NCI-H524 (cell line): ENCODE data around the gene FCRL6.

ENCODE experiments used
- DNase-seq, 2 experiments: peaks; one replicate each; lab custom pipeline; 2025; lab: John Stamatoyannopoulos, UW

Gene FCRL6

GRCh38 chr1:159835356-159835755 is 33.2 kb downstream of the FCRL6 start:
- DNase-seq = no peak

- no peak for DNase-seq
Measured at GRCh38 chr1:159835862-159836525, 33.8 kb downstream of the FCRL6 start.

- no peak for DNase-seq
Measured at GRCh38 chr1:159838715-159839114, 36.6 kb downstream of the FCRL6 start.

DNA sequence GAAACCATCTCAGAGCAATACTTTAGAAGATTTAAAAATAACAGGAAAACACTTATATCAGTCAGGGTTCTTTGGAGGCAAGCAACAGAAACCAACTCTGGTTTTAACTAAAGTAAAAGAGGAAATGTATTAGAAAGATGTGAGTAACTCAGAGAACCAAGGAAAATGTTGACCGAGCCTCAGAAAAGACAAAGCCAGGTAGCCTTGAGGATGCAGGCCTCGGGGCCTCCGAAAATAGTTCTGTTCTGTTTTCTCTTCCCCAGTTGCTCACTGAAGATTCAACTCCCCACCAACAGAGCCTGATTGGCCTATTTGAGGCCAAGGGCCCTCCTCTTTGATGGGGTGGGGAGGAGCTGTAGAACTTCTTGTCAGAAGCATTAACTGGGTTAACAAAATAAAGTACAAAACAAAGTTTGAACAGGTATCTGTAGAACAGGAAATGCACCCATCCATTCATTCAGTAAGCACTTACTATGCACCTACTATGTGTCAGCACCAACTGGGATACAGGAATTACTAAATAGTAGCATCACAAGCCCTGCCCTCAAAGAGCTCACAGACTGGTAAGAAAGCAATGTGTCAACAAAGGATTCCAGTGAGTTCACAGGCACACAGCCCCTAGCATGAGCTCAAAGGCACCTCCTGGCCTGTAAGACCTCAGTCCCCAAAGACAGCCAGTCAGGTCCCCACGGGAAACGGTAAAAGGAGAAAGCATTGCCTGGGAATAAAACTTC is 37.1 kb downstream of the FCRL6 start:
- DNase-seq = no peak

- DNase-seq = no peak
Measured at GRCh38 chr1:159841749-159842148, 39.6 kb downstream of the FCRL6 start.

DNA sequence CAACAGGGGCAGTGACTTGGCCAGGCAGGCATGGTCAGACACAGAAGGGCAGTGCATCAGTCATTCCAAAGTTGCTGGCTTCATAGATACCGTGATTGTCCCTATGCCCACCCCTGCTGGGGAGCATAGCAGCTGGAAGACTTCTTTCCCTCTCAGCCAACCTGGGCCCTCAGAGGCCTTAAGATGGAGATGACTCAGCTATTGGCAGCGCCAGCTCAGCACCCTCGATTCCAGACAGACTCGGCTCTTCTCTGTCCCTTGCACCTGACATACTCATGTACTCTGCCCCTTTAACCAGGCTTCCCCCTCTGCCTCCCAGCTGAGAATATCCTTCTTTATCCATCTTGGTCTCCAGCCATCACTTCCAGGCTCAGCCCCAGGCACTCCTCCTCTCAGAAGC is 41.3 kb downstream of the FCRL6 start:
- no peak for DNase-seq

- DNase-seq = no peak
Measured at GRCh38 chr1:159845751-159846629, 43.8 kb downstream of the FCRL6 start.

DNA sequence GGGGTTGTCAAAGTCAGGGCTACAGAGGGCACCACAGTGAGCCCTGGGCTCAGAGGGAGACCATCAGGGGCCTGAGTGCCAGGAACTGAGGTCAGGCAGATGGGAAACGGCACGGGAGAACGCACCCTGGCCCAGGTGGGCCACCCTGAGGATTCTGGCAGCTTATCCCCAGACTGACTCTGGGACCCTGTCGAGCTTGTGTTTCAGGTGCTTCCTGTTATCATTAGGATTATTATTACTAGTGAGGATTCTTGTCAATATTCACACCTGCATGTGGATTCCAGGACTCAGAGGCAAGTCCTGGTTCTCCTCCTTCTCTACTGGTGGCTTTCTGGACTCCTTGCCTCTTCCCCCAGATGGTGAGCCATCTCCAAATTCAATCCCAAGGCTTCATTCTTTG is 45.1 kb downstream of the FCRL6 start:
- DNase-seq = no peak

DNA sequence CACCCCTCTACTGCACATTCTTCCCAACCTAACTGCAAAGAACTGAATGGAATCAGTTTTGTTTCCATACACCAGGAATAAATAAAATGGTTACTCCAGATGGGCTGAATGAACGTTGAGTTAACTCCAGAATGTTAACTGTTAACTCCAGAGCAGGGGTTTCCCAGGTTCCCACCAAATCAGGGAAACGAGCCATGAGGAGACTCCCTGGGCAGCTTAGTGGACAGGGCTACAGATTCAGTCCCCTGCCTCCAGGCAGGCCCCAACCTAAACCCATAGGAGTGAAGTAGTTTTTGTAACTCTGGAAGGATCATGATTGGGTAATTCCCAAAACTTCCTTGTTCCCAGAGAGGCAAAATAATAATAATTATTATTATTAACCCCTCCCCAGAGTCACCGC is 46.2 kb downstream of the FCRL6 start:
- DNase-seq = no peak

- DNase-seq = no peak
Measured at GRCh38 chr1:159849626-159850366, 47.6 kb downstream of the FCRL6 start.

DNA sequence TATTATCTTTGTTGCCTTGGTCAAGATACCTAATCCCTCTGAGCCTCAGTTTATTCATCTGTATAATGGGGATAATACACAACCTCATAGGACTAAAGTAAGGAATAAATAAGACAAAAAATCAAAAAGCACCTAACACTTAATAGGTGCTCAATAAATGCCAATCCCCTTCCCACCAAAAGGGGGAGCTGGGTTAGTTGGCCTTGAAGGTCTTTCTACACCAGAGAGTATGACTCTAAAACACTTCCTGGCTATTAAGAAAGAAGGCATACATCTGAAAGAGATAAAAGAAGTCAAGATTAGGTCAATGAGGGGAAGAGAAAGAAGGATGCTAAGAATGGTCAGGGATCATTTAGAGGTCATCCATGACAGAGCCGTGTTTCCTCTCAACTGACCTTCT is 49.2 kb downstream of the FCRL6 start:
- DNase-seq = no peak

DNA sequence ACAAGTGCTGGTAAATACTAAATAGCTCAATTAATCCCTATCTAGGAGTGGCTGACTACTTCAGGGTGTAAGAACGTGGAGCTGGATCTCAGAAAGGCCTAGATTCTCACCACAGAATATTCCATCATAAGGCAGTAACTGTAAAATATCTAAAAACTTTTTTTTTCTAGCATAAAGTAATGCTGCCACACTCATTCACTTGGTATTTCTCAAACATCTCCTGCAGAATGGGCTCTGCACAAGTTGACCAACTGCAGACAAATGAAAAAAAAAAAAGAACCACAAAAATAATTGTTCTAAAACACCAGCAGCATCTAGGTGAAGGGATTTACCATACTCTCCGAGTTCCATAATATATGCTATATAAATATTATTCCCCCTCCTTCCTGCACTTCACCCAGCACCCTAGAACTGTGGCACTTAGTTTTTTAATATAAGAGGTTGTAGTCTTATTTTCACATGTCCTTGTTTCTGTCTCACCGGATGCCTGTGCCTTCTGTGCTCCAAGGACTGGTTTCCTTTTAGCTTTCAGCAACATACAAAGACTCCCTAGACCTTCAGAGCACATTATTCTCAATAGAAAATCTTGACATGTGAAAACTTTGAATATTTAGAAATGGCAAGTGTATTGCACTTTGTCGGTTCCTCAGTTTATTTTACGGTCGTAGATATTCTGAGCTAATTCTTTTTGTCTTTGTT is 51.4 kb downstream of the FCRL6 start:
- DNase-seq = no peak

- DNase-seq = peak in 1 of 2 experiments; percentile 45
Measured at GRCh38 chr1:159854116-159854692, 52.0 kb downstream of the FCRL6 start.

DNA sequence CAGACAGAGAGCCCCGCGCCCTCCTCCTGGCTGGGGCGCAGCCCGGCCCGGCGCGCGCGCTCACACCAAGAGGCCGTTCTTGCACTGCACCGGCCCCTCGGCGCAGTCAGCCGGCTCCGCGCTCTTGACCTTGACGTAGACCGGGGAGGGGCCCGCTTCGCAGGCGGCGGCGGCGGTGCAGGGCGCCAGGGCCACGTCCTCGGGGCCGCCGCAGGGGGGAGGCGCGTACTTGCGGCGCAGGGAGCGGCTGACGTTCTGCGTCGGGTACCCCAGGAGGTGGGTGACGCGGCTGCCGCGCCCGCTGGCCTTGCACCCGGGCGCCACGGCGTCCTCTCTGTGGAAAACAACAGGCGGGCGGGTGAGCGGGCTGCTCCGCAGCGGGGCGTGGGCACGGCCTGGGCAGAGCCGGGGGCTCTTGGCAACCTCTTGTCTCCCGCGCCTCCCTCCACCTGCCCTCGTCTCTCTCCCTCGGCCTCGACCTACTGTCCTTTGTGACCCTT is 52.6 kb downstream of the FCRL6 start:
- DNase-seq = peak; percentile 35 to 55

GRCh38 chr1:159855709-159856108 is 53.5 kb downstream of the FCRL6 start:
- no peak for DNase-seq

GRCh38 chr1:159856576-159856975 is 54.4 kb downstream of the FCRL6 start:
- DNase-seq = no peak

DNA sequence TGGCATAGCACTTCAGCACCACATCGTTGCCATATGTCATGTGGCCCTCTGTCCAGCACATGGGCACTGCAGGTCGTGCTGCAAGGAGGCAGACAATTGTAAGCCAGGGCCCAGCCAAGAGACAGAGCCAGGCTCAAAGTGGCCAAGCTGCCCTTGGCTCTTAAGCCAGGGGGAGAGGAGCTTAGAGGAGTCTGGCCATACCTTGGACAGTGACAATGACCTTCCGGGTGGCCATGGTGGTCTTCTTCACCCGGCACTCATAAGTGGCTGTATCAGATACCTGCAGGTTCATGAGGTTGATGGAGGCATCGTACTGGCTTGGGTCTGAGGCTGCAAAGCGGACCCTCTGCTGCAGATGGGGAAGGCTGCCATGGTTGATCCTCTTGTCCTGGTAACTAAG is 55.7 kb downstream of the FCRL6 start:
- DNase-seq = peak in 1 of 2 experiments; percentile 3

- no peak for DNase-seq
Measured at GRCh38 chr1:159859767-159860322, 57.7 kb downstream of the FCRL6 start.

DNA sequence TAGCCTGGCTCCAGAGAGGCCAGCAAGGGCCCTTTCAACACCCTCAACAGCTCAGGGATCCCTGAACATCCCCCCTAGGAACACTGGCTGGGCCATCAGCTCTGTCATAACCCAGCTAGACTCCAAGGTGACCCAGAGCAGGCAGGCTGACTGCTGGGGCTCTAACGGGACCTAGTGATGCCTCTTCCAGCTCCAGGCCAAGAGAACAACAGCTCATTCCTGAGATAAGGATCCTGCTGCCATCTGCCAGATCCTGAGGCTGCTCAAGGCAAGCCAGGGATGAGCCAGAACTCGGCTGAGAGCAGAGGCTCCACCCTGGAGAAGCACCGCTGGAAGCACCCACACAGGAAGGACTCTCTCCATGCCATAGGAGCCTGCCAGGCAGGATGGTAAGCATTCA is 58.3 kb downstream of the FCRL6 start:
- DNase-seq = peak in 1 of 2 experiments; percentile 44

- no peak for DNase-seq
Measured at GRCh38 chr1:159861218-159861617, 59.1 kb downstream of the FCRL6 start.
